H54 (cell line): Measurements from ENCODE around the gene SDR39U1.
"Not testable (repeated sequence)": the region's sequence is repeated elsewhere in the genome, so short reads cannot be mapped to it uniquely, and the experiment has no call there.

Source experiments
- DNase-seq: peaks from one replicate; pipeline ENCODE4 v3.0.0; 2011; ENCODE audit warnings: low spot score, mixed read lengths; ENCODE audit not compliant: insufficient read length
- FAIRE-seq: peaks from 3 replicates; lab custom pipeline; 2011; peaks lifted over from hg19 to GRCh38; lab: Jason Lieb, UNC
- POLR2A ChIP-seq: IDR thresholded peaks from 2 replicates; pipeline ENCODE4 v1.6.1; 2011; ENCODE audit warnings: low read depth, mild to moderate bottlenecking, low read length

The SDR39U1 gene

GRCh38 chr14:24442240-24443052, at the start of gene SDR39U1:
Gene SDR39U1, minus strand, starts transcription at chr14:24442776. Its CDS starts 7 bp downstream, at chr14:24442769.
- peak; percentile 74 for TF ChIP-seq POLR2A
- DNase-seq (peak; percentile 76), FAIRE-seq (peak; percentile 90)

- not testable (repeated sequence) for DNase-seq, FAIRE-seq
Observed at GRCh38 chr14:24491586-24492408, 49.2 kb upstream of the SDR39U1 start.

DNA sequence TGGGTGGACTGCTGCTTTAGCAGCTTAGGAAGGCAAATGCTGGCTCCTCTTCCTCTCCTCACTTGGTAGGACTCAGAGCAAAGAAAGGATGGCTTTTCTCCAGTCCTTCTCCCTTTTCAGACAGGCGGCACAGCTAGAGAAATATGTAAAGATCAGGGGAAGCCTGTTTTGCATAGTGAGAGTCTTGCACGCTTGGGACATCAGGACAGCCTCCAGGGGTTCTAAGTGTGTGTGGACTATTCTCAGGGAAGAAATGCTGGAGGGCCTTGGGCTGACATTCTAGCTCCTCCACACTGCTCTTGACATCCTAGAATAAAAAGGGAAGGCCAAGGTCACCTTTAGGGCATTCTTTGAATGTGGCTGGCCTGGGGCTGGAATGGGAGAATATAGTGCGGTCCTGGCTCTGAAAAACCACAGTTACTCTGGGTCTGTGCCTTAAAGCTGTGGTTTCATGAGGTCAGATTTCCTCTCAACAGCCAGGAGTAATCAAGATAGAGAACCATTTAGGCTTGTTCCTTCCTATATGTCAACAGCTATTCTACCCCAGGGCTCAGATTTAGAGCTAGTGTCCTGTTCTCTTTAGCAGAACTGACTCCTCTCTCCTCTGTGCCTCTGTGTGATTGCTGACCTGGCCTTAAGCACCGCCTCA, 41.2 kb upstream of the SDR39U1 start:
- FAIRE-seq = no peak

DNA sequence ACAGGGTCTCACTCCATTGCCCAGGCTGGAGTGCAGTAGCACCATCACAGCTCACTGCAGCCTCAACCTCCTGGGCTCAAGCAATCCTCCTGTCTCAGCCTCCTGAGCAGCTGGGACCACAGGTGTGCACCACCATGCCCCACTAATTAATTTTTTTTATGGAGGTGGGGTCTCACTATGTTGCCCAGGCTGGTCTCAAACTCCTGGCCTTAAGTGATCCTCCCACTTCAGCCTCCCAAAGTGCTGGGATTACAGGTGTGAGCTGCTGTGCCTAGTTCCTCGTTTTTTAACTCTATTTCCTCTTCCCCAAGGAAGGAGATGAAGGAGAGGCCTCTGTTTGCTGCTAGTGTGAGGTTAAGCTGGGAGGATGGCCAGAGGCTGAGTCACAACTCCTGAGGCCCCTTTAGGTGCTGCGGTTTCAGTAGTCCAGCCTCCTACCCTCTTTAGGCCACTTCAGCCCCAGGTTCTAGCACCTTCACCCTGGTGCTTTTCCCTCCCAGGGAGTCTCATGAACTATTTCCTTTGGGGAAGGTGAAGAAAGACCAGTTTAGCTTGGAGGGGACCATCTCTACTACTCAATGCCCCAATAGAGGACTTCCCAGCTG, 40.2 kb upstream of the SDR39U1 start:
- DNase-seq = peak; percentile 31
- FAIRE-seq = peak; percentile 66

More for the DNA sequence above, 41.2 kb upstream of the SDR39U1 start:
- no peak for TF ChIP-seq POLR2A
- no peak for DNase-seq

- no peak for TF ChIP-seq POLR2A
- FAIRE-seq (no peak), DNase-seq (peak; percentile 48)
Observed at GRCh38 chr14:24481622-24482324, 39.2 kb upstream of the SDR39U1 start.

GRCh38 chr14:24479999-24480398, 37.4 kb upstream of the SDR39U1 start:
- DNase-seq, FAIRE-seq: not testable (repeated sequence)

DNA sequence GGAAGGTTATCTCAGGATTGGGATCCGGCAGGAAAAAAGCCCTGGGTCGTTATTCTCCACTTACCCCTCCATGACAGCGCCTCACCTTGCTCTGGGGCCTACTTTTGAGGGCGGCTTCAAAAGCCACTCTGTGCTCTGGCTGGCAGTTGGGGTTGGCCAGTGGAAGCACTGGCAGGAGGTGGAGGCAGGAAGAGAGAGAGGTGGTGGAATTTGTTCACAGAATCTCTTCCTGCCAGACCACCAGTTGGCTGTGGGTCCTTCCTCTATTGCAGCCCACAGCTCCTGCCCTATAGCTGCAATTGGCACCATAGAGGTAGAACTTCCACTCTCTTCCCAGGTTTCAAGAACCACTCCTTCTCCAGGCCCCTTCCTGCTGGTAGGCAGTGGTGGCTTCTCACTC, 32.7 kb upstream of the SDR39U1 start:
- DNase-seq (no peak), FAIRE-seq (no peak)
- no peak for TF ChIP-seq POLR2A

- no peak for TF ChIP-seq POLR2A
- FAIRE-seq = no peak
- DNase-seq = no peak
Observed at GRCh38 chr14:24473211-24473610, 30.6 kb upstream of the SDR39U1 start.

- not testable (repeated sequence) for FAIRE-seq, DNase-seq
Observed at GRCh38 chr14:24470450-24470849, 27.9 kb upstream of the SDR39U1 start.

DNA sequence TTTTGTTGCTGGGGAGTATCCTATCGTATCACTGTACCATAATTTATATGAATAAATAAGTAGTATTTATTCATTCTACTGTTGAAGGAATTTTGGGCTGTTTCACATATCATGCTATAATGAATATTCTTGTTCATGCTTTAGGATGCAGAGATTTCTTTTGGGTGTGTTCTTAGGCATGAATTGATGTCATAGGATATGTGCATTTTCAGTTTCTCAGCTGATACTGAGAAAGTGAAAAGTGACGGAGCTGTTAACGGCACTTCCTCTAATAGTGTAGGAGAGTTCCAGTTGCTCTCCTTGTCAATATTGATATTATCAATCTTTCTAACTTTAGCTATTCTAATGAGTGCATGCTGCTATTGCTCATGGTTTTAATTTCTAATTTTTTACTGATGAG, 23.2 kb upstream of the SDR39U1 start:
- FAIRE-seq (no peak), DNase-seq (no peak)
- TF ChIP-seq POLR2A = no peak

DNA sequence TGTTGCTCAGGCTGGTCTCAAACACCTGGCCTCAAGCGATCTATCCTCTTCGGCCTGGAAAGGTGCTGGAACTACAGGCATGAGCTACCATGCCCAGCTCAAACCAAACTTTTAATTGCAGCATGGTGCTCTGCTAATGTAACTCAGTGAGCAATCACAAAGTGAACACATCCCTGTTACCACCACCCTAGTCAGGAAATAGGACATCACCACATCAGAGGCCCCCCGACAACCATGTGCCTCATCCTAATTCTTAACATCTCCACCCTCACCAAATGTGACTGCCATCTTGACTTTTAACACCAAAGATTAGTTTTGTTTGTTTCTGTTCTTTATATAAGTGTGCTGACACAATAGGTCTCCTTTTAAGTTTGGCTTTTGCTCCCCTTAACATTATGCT, 22.8 kb upstream of the SDR39U1 start:
- TF ChIP-seq POLR2A = no peak
- DNase-seq (no peak), FAIRE-seq (no peak)

GRCh38 chr14:24463884-24464785, 21.6 kb upstream of the SDR39U1 start:
- FAIRE-seq (no peak), DNase-seq (no peak)
- TF ChIP-seq POLR2A = no peak
